GM18907 (cell line): ENCODE measurements around the gene LRRC32.

ENCODE experiments used
- ATAC-seq: cut with Tn5 transposase; IDR thresholded peaks from one replicate; pipeline ENCODE4 v1.9.1; 2021; ENCODE audit warnings: mild to moderate bottlenecking, moderate library complexity; ENCODE audit not compliant: unreplicated experiment

Gene LRRC32

DNA sequence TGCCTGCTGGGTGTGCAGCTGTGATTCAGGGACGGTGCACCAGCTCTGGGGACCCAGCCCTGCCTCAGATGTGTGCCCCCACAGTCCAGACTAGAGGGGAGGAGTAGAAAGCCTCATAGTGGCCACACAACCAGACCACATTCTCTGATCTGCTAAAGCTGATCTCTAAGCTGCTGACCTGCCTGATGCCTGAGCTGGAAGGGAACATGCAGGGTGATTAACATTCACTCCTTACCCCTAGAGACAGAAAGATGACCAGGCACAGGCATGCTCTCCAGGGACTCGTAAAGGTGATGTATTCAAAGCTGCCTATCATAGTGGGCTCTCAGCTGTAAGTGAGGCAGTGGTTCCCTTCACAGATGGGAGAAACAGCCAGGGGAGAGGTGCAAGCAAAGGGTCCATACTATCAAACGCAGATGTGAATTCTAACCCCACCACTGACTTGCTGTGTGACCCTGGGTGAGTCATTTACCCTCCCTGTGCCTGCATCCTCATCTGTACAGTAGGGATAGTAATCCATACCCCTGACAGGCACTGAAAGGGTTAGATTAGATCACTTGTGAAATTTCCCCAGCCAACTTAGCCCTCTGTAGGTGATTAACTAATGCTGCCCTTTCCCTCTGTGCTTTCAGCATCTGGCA, 29.0 kb upstream of the LRRC32 start:
- no peak for ATAC-seq

DNA sequence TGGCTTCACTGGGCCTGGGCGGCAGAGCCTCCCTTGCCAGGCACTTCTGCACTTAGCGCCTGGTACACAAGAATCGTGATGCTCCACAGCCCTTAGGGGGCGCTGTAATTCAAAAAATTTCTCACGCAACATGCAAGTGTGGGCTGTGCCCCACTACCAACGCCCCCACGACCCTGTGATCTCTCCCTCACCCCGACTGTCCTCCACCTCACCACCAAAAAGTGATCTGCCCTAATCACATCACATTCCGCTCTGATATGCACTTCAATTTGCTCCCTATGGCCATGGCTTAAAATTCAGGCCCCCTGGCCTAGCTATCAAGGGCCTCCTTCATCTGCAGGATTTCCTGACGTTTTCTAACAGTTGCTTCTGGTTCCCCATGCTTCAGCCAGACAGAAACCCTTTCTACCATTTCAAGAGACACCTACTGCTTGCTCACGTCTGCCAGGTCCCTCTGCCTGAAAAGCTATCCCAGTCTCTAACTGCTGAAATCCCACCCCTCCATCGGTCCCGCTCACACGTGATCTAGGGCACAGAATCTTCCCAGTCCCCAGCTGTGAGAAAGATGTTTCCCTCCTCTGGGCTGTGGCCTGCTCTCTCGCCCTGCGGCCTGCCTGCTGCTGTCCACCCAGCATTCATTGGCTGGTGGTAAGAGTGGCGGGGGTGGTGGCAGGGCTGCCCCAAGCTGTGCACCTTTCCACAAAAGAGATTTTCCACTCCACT, 27.9 kb upstream of the LRRC32 start:
- ATAC-seq: no peak

DNA sequence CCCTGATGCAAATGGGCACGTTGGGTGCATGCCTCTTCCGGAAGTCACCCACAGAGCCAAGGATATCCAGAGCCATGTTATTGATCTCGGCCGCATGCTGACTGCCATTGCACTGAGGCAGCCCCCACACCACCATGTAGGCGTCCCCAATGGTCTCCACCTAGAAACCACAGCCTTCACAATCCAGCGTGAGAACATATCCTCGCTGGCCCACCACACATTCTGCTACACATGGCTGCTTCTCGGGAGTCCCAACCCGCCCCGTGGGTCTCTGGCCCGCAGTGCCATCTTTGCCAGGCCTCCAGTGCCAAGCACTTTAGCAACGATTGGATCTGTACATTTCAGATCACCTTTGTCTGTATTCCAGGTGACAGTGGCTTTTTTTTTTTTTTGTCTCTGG, 26.2 kb upstream of the LRRC32 start:
- no peak for ATAC-seq

DNA sequence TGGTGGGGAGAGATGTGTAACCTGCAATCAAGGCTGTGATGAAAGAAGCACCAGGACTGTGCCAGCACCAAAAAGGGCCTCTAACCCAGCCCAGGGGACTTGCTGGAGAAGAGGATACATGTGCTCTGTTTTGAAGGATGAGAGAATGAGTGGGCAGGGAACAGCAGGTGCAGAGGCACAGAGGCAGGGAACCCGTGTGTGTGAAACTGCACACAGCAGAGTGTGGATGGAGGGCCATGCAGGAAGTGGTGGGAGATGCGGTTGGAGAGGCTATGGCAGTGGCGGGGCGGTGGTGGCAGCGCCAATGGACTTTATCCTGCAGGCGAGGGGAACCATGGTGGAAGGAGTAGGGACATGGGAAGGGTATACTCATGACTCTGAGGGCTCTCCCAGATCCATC, 25.2 kb upstream of the LRRC32 start:
- no peak for ATAC-seq

DNA sequence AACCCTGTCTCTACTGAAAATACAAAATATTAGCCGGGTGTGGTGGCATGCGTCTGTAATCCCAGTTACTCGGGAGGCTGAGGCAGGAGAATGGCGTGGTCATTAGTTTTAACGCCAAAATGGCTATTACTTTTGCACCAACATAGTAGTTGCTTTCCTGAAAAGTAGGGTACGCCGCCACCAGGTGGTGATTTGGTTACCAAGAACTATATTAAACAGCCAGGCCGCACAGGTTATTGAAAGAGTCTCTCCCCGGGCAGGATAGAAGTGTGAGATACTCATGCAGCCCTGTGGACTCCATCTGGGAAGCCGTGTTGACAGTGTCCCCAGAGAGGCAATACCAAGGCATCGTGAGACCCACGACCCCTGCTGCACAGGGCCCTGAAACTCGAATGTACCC, 24.6 kb upstream of the LRRC32 start:
- ATAC-seq: no peak

DNA sequence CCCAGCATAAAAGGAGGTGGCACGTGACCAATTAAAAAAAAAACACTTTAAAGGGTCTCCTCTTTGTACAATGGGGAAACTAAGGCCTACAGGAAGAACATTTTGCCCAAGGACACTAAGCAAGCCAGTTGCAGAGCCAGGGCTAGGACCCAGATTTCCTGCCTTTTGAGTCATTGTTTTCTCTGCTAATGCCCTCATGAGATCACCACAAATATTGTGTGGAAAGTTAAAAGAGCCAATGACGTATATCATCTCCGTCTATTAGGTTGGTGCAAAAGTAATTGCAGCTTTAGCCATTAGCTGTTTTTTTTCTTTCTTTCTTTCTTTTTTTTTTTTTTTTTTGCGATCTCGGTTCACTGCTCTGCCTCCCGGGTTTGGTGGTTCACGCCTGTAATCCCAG, 24.1 kb upstream of the LRRC32 start:
- no peak for ATAC-seq

DNA sequence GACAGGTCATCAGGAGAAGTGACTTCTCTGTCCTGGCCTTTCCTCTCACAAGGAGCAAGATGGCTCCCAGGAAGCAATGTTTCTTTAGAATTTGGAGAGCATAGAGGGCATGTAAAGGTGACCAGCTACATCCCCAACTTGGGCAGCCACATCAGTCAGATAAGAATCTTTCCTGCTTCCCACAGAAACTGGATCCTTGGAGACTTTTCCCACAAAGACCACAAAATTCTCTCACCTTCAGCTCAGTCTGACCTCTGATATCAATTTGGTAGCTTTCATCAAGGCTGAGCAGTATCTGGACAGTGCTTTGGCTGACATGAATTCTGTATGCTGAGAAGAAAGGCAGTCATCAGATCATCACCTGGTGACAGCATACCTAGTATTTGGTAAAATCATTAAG, 23.3 kb upstream of the LRRC32 start:
- no peak for ATAC-seq

DNA sequence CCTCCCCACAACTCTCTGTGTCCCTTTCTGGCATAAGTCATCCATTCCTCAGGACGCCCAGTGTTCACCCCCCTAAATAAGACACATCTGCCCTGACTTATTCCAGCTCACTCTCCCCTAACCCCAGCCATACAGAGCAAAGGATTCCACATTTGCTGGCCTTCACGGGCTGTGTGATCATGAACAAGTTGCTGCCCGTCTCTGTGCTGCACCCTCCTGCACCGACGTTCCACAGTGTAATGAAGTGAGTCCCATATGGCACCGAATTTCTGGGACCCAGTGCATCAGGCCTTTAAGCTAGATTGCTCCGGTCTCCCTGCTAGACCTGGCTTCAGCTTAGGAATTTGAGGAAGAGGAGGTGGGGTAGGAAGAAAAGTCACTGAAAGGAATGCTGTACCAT, 22.4 kb upstream of the LRRC32 start:
- no peak for ATAC-seq

DNA sequence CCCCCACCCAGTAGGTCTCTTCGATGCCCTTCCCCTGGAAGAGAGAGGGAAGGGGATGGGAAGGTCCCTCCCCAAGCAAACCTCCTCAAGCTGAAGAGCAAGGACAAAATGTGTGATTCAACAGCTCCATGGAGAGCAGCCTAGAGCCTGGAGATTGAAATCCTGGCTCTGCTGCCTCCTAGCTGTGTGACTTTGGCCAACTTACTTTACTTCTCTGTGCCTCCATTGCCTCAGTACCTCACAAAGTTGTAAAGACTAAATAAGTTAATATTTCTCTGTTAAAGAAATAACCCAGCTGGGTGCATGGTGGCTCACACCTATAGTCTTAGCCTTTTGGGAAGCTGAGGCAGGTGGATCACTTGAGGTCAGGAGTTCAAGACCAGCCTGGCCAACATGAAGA, 21.1 kb upstream of the LRRC32 start:
- no peak for ATAC-seq

DNA sequence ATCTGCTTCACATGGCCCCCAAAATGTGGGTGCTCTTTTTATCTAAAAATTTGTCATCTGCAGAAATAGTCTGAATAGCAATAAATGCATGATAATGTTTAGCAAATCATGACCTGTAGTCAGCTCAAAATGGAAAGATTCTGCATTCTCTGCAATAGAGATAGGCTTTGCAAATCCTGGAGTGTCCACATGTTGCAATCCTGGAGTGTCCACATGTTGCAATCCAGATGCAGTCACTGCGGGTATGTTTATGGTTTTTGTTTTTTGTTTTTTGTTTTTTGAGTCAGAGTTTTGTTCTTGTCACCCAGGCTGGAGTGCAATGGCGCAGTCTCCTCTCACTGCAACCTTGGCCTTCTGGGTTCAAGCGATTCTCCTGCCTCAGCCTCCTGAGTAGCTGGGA, 20.2 kb upstream of the LRRC32 start:
- ATAC-seq: no peak

DNA sequence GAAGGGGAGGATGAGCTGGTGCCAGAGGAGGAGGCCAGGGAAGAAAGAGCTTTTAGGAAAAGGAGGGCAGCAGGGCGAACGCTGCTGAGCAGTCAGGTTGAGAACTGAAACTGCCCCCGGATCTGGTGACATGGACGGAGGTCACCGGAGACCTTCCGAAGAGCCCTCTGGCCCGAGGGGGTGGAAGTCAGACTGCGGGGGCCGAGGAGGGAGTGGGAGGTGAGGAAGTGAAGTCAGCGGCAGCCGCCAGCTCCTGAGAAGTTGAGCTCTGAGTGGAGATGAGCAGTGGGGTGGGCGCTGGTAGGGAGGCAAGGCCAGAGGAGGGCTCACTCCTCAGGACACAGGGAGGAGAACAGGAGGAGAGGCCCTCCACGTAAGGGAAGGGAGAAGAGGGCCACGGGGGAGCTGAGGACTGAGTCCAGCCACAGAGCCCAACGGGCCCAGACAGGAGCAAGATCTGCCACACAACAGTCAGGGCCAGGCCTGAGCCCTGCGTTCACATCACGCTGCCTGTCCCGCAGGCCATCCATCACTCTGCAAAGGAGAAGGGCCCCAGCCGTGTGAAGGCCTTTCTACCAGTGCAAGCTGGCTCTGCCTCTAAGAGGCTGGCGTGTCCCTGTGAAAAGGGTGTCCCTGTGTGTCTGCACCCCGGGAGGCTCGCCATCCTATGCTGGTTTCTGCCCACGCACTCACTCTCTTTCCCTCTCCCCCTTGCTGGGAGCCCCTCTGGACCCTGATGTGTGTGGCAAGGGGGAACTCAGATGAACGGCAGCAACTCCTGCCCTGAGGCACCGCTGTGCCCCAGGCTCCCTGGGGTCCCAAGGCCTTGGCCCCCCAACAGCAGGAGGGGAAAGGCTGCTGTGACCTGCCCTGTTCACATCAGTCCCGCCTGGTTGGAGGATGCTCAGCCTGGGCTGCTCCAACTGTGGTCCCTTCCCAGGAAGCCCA, 19.0 kb upstream of the LRRC32 start:
- ATAC-seq: no peak

DNA sequence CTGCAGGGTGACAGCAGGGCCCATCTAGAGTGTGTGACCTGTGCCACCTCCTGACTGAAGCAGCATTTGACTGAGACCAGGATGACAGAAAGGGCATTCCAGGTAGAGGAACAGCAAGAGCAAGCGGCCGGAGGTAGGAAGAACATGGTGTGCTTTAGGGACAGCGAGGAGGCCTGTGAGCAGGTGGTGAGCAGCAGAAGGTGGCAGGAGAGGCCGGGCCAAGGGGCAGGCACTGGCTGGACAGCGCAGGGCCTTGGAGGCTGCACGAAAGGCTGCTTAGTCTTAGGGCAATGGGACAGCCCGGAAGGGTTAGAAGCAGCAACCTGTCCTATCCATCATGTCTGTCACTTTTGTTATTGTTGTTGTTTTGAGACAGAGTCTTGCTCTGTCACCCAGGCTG, 17.6 kb upstream of the LRRC32 start:
- no peak for ATAC-seq

DNA sequence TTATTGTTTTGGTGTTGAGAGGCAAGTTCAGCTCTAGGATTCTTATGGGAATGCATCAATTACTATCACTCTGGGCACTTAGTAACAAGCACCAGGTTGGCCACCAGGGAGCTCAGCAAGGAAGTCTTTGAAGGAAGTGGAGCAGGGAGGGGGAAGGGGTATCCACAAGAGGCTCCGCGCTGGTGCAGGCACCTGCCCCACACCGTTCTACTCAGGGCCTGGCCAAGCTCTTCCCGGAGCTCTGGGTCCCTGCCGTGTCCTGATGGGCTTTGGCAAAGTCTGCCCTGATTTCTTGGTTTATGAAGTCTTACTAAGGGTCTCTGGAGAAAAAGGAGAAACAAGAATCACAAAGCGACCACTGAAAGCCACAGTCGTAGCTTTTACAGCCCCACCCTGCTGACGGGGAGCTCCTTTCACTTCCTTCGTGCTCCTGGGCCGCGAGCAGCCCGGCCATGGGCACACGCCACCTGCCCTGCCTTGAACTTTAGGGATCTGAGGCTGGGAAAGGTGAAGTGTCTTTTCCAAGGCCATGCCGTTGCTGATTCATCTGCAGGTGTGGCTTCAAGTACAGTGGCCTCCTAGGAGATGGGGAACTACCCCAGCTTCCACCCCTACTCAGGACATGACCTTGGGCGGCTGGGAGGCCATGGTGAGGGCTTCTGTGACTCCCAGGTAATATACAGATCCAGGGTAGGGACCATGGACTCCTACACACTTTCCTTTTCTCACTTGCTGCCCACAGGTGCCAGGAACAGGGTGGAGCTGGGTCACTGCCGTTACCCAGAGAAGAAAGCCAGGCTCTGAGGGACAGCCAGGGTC, 15.9 kb upstream of the LRRC32 start:
- ATAC-seq: no peak

DNA sequence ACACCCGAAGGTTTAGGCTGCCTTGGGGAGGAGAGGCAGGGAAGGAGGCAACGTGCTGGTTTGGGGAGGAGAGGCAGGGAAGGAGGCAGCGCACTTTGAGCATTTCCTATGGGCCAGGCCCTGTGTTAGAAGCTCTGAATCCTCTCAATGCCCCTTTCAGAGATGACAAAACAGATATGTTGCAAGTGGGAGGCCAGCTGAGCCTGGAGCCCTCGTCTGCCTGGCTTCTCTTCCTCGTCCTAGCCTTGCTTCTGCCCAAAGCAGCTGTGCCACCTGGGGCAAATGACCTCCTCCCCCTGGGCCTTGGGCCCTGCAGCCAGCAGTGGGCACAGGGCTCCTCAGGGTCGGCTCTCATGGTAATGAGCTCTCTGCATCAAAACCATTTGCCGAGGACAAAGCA, 15.3 kb upstream of the LRRC32 start:
- ATAC-seq: no peak

DNA sequence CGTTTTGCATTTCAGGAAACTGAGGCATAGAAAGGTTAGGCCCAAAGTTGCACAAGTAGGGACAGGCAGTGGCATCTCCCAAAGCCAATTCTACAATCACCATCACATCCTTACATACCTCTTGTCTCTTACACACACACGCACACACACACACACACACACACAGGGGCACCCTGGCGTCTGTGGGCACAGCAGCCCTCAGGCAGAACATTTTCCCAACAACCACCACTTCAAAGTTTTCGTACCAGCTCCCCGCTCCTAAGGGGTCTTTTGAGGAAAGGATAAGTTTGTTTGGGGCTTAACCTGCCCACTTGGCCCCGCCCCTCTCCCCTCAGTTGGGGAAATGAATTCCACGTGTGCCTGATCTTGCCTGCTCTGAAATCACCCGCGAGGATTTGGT, 14.7 kb upstream of the LRRC32 start:
- ATAC-seq: no peak

DNA sequence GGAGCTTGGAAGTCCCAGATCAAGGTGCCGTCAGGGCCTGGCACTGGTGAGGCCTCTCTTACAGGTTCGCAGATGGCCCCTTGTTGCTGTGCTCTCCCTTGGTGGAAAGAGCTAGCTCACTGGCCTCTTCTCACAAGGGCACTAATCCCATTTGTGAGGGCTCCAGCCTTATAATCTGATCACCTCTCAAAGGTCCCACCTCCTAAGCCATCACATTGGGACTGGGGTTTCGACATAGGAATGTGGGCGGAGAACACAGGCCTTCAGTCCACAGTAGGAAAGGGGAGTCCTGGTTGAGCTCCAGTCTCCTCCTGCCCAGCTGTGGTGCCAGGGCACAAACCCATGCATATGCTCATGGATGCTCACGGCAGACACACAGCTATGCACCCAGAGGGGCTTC, 14.0 kb upstream of the LRRC32 start:
- ATAC-seq: no peak

DNA sequence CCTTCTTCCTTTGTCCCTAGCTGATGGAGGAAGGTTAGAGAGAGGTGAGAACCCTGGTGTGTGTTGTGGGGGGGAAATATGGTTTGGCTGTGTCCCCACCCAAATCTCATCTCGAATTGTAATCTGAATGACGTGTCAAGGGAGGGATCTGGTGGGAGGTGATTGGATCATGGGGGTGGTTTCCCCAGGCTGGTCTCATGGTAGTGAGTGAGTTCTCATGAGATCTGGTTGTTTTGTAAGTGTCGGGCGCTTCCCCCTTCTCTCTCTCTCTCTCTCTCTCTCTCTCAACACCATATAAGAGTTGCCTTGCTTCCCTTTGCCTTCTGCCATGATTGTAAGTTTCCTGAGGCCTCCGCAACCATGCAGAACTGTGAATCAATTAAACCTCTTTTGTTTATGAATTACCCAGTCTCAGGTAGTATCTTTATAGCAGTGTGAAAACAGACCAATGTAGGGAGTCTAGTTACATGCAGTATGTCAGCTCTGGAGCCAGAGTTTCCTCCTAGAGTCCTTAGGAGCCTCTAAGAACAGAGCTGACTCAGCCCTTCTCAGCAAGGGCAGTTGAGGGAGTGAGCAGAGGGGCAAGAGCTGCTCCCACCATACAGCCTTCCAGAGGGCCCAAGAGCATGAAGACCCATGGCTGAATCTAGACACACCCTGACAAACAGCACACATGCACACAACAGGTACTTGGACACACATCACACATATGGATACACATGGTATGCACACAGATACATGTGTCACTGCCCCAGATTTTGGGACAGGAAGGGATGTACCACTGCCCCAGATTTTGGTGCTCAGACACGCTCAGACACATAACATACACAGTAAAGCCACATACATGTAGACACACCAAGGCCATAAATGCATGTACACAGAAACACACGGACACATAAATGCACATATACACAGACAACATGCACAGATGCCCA, 12.9 kb upstream of the LRRC32 start:
- no peak for ATAC-seq

DNA sequence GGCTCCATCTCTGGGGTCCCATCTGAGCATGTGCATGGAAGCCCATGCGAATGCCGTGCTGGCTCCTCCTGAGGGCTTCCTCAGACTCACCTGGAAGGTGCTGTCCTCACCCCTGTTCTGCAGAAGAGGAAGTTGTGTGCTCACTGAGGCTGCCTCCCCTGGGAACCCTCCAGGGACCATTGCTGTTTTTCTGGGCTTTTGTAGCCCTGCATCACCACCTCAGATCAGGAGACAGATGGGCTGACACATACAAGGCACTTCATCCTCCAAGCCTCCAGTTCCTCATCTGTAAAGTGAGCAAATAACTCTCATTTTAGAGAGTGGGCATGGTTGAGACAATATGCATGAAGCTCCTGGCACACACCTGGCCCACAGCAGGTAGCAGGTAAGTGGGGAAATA, 12.1 kb upstream of the LRRC32 start:
- no peak for ATAC-seq

DNA sequence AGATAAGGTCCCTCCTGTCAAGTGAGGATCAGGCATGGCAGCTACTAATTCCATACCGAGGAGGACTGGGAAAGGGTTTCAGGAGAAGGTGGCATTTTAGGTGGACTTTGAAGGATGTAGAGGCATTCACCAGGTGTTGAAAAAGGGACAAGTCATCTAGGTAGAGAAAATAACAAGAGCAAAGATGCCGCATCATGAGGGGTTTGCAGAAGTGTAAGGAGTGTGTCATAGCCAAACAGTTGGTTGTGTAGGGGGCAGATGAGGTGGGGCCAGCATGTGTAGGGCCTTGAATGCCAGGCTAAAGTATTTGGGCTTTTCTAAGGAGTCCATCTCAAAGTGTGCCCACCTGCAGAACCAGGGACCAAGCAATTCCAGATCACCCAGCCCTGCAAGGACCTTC, 11.6 kb upstream of the LRRC32 start:
- ATAC-seq: no peak
